ENCODE data around the gene MYBBP1A. TPM values are rescaled to one million over a fixed set of nuclear protein-coding genes. Genes with fewer than 3 reads are reported as not detected.

MYBBP1A gene
- total RNA-seq, 1 donor from 2014 or later, result 18.5 TPM

GRCh38 chr17:4531988-4532736 is 23.0 kb downstream of the MYBBP1A start:
- intact Hi-C loops (cut with micrococcal nuclease), result no loop called here
- no peak for ATAC-seq
- DNase-seq, result no peak

GRCh38 chr17:4530799-4531730 is 24.1 kb downstream of the MYBBP1A start:
- DNase-seq, result no peak
- intact Hi-C loops (cut with micrococcal nuclease), result no loop called here
- peak; percentile 21 for ATAC-seq

- intact Hi-C loops (cut with micrococcal nuclease), result no loop called here
- DNase-seq (no peak), ATAC-seq (no peak)
These were observed 25.5 kb downstream of the MYBBP1A start for GRCh38 chr17:4529533-4530152.

- intact Hi-C loops (cut with micrococcal nuclease), result no loop called here
- no peak for DNase-seq
- no peak for ATAC-seq
These were observed 27.5 kb downstream of the MYBBP1A start for GRCh38 chr17:4527566-4528125.

- ATAC-seq (peak; percentile 11), DNase-seq (no peak)
- intact Hi-C loops (cut with micrococcal nuclease), result no loop called here
These were observed 28.1 kb downstream of the MYBBP1A start for GRCh38 chr17:4527134-4527533.

GRCh38 chr17:4525691-4526397 is 29.3 kb downstream of the MYBBP1A start:
- ATAC-seq (no peak), DNase-seq (no peak)
- intact Hi-C loops (cut with micrococcal nuclease), result no loop called here

- ATAC-seq (no peak), DNase-seq (no peak)
- intact Hi-C loops (cut with micrococcal nuclease), result no loop called here
These were observed 31.2 kb downstream of the MYBBP1A start for GRCh38 chr17:4523946-4524345.

GRCh38 chr17:4522661-4523060 is 32.5 kb downstream of the MYBBP1A start:
- ATAC-seq (peak; percentile 9), DNase-seq (no peak)
- intact Hi-C loops (cut with micrococcal nuclease), result no loop called here

- DNase-seq, result no peak
- ATAC-seq, result peak; percentile 63
- intact Hi-C loops (cut with micrococcal nuclease), result no loop called here
These were observed 34.1 kb downstream of the MYBBP1A start for GRCh38 chr17:4520894-4521600.

GRCh38 chr17:4520060-4520893 is 34.9 kb downstream of the MYBBP1A start:
- intact Hi-C loops (cut with micrococcal nuclease), result no loop called here
- ATAC-seq (no peak), DNase-seq (no peak)

- ATAC-seq, result peak; percentile 70
- DNase-seq, result peak; percentile 80
- intact Hi-C loops (cut with micrococcal nuclease), result no loop called here
These were observed 35.8 kb downstream of the MYBBP1A start for GRCh38 chr17:4519361-4519788.

- intact Hi-C loops (cut with micrococcal nuclease), result no loop called here
- DNase-seq, result no peak
These were observed 36.3 kb downstream of the MYBBP1A start for GRCh38 chr17:4518901-4519300.

GRCh38 chr17:4516735-4517134 is 38.4 kb downstream of the MYBBP1A start:
- intact Hi-C loops (cut with micrococcal nuclease), result no loop called here
- DNase-seq (no peak), ATAC-seq (no peak)

More at GRCh38 chr17:4518901-4519300, 36.3 kb downstream of the MYBBP1A start:
- ATAC-seq, result peak; percentile 30

GRCh38 chr17:4515501-4515900 is 39.7 kb downstream of the MYBBP1A start:
- ATAC-seq, result no peak
- intact Hi-C loops (cut with micrococcal nuclease), result no loop called here
- no peak for DNase-seq

- intact Hi-C loops (cut with micrococcal nuclease), result no loop called here
- ATAC-seq (no peak), DNase-seq (no peak)
These were observed 40.4 kb downstream of the MYBBP1A start for GRCh38 chr17:4514779-4515178.

GRCh38 chr17:4514206-4514605 is 41.0 kb downstream of the MYBBP1A start:
- no peak for ATAC-seq
- DNase-seq, result no peak
- intact Hi-C loops (cut with micrococcal nuclease), result no loop called here
